Ovary (tissue), 3 donors: Measurements from ENCODE around the gene SLC6A1.

Experiments
- CTCF ChIP-seq, 3 donors: fragments of 450-650 bp in 2 of 3; fragments of 200-600 bp in 1 of 3; IDR thresholded peaks; one replicate each; pipeline versions ENCODE4 v1.5.1 to v1.8.0; 2016 to 2022; ENCODE audit warnings: antibody characterized with exemption in 3 of 3, mild to moderate bottlenecking in 1 of 3
- EP300 ChIP-seq: sonication (generic); formaldehyde crosslinking; IDR thresholded peaks from one replicate; pipeline ENCODE4 v1.6.1; 2017; ENCODE audit warnings: antibody characterized with exemption
- POLR2A ChIP-seq: fragments of 450-650 bp; IDR thresholded peaks from one replicate; pipeline ENCODE4 v1.6.1; 2017; ENCODE audit warnings: antibody characterized with exemption, mild to moderate bottlenecking, moderate library complexity
- donor health status: DM: no; HTN: no; CAD: no.

GRCh38 chr3:10995871-10996270 is 3.3 kb downstream of the SLC6A1 start:
- TF ChIP-seq POLR2A, result no peak
- TF ChIP-seq CTCF (IDR thresholded peaks at IDR 0.05), result no peak
- TF ChIP-seq EP300, result no peak
